ENCODE data around the gene PKIB. TPM values are rescaled to one million over a fixed set of nuclear protein-coding genes. Genes with fewer than 3 reads are reported as not detected.

PKIB gene
- total and polyA plus RNA-seq, 4 donors: 2.5 to 5.1 (median 3.0) TPM

- Histone ChIP-seq H3K9me3 (ENCODE audit: control insufficient read depth in 4 of 4, low read length in 3 of 4) (no peaks in the 10 kb centered on the region), H3K36me3 (ENCODE audit: control insufficient read depth in 4 of 4, insufficient read depth in 3 of 4, low read depth in 1 of 4, low read length in 3 of 4) (no peaks in the 10 kb centered on the region), H3K4me3 (ENCODE audit: low read depth in 1 of 3, low read length in 3 of 3) (no peak overlapping the region), H3K9ac (ENCODE audit: low read depth in 1 of 2, low read length in 2 of 2) (no peak overlapping the region), H3K27me3 (ENCODE audit: control insufficient read depth in 4 of 4, insufficient read depth in 4 of 4, low read length in 3 of 4) (no peaks in the 10 kb centered on the region), H3K4me1 (ENCODE audit: control insufficient read depth in 4 of 4, insufficient read depth in 4 of 4, low read length in 3 of 4) (no peaks in the 10 kb centered on the region), H3K27ac (ENCODE audit: low read depth in 1 of 2, low read length in 2 of 2) (no peak overlapping the region)
- WGBS: 76% methylated on average over 3 of the region's 3 CpGs
- no peak for DNase-seq (ENCODE audit: low spot score)
- TF ChIP-seq NR2F2 (IDR thresholded peaks at IDR 0.05) (no peak), ATF3 (IDR thresholded peaks at IDR 0.05) (no peak), CTCF (IDR thresholded peaks at IDR 0.05; ENCODE audit: low read depth, low read length, missing input control) (no peak), JUND (IDR thresholded peaks at IDR 0.05) (no peak), RXRA (IDR thresholded peaks at IDR 0.05) (no peak), SP1 (IDR thresholded peaks at IDR 0.05) (no peak), FOXA2 (IDR thresholded peaks at IDR 0.05) (no peak)
Measured at GRCh38 chr6:122712448-122713137, 102.4 kb downstream of the PKIB start.

- 88% methylated on average over 3 of the region's 3 CpGs for WGBS
- H3K27me3 ChIP-seq (ENCODE audit: control insufficient read depth in 4 of 4, insufficient read depth in 4 of 4, low read length in 3 of 4): no peaks in the 10 kb centered on the region
- no peak for DNase-seq (ENCODE audit: low spot score)
- H3K9me3 ChIP-seq (ENCODE audit: control insufficient read depth in 4 of 4, low read length in 3 of 4): no peaks in the 10 kb centered on the region
- H3K27ac ChIP-seq (ENCODE audit: low read depth in 1 of 2, low read length in 2 of 2): no peak overlapping the region
- no peak overlapping the region for H3K4me3 ChIP-seq (ENCODE audit: low read depth in 1 of 3, low read length in 3 of 3)
- no peak overlapping the region for H3K9ac ChIP-seq (ENCODE audit: low read depth in 1 of 2, low read length in 2 of 2)
- H3K36me3 ChIP-seq (ENCODE audit: control insufficient read depth in 4 of 4, insufficient read depth in 3 of 4, low read depth in 1 of 4, low read length in 3 of 4): no peaks in the 10 kb centered on the region
- TF ChIP-seq CTCF (IDR thresholded peaks at IDR 0.05; ENCODE audit: low read depth, low read length, missing input control): no peak
- TF ChIP-seq ATF3 (IDR thresholded peaks at IDR 0.05): no peak
- TF ChIP-seq TAF1 (conservative IDR thresholded peaks at IDR 0.05): no peak
- no peak for TF ChIP-seq RAD21 (IDR thresholded peaks at IDR 0.05)
- H3K4me1 ChIP-seq (ENCODE audit: control insufficient read depth in 4 of 4, insufficient read depth in 4 of 4, low read length in 3 of 4): no peaks in the 10 kb centered on the region
Measured at GRCh38 chr6:122713138-122713537, 102.9 kb downstream of the PKIB start.

DNA sequence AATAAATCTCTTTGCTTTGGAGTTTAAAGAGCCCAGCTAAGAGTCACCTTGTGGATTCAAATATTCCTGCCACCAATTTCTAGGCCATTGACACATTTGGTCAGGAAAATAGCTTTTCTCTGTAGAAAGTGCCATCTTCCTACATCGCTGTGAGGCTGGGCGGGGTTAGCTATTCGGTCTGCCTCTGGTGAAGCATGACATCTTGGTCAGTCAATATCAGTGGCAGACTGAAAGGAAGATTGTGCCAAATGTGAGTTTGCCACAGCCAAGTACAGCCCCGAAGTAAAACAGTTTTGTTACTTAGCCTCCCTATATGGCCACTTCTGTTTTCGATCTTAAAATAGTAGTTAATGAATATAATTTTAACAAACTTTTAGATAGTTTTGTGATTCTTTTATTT is 103.9 kb downstream of the PKIB start:
- no peak overlapping the region for H3K4me3 ChIP-seq (ENCODE audit: low read depth in 1 of 3, low read length in 3 of 3)
- WGBS: 89% methylated on average over 5 of the region's 5 CpGs
- DNase-seq (ENCODE audit: low spot score): peak; percentile 39
- H3K9me3 ChIP-seq (ENCODE audit: control insufficient read depth in 4 of 4, low read length in 3 of 4): no peaks in the 10 kb centered on the region
- no peak overlapping the region for H3K27ac ChIP-seq (ENCODE audit: low read depth in 1 of 2, low read length in 2 of 2)
- no peaks in the 10 kb centered on the region for H3K4me1 ChIP-seq (ENCODE audit: control insufficient read depth in 4 of 4, insufficient read depth in 4 of 4, low read length in 3 of 4)
- no peaks in the 10 kb centered on the region for H3K27me3 ChIP-seq (ENCODE audit: control insufficient read depth in 4 of 4, insufficient read depth in 4 of 4, low read length in 3 of 4)
- no peak overlapping the region for H3K9ac ChIP-seq (ENCODE audit: low read depth in 1 of 2, low read length in 2 of 2)
- H3K36me3 ChIP-seq (ENCODE audit: control insufficient read depth in 4 of 4, insufficient read depth in 3 of 4, low read depth in 1 of 4, low read length in 3 of 4): no peaks in the 10 kb centered on the region
- TF ChIP-seq HNF4G (IDR thresholded peaks at IDR 0.05) (no peak), SP1 (IDR thresholded peaks at IDR 0.05) (no peak), TAF1 (conservative IDR thresholded peaks at IDR 0.05) (no peak), RXRA (IDR thresholded peaks at IDR 0.05) (no peak), REST (IDR thresholded peaks at IDR 0.05) (no peak), RAD21 (IDR thresholded peaks at IDR 0.05) (no peak), ZBTB33 (IDR thresholded peaks at IDR 0.05) (no peak), NR2F2 (IDR thresholded peaks at IDR 0.05) (no peak), CTCF (IDR thresholded peaks at IDR 0.05; ENCODE audit: low read depth, low read length, missing input control) (no peak), HNF4A (conservative IDR thresholded peaks at IDR 0.05) (no peak)
